Frontal cortex (tissue), 4 donors: ENCODE results near the gene PIP5K1B. TPM values are rescaled to one million over a fixed set of nuclear protein-coding genes. Genes with fewer than 3 reads are reported as not detected.

Experiments
- DNase-seq, 2 donors: peaks; one replicate each; pipeline ENCODE4 v3.0.0; 2012; ENCODE audit warnings: low spot score in 2 of 2
- FAIRE-seq: peaks from 2 replicates; lab custom pipeline; 2012; peaks lifted over from hg19 to GRCh38; lab: Jason Lieb, UNC
- total RNA-seq: library from RNA; depleted of rRNA; stranded (reverse); fragments of >200 nt; gene quantifications from one replicate; pipeline ENCODE4 v1.2.3, GENCODE V29; 2014
- donor health status: control.
- donor health status: control.
- donor health status: control.

The PIP5K1B gene
- total RNA-seq, 1 donor from 2014 or later, result 2.9 TPM

DNA sequence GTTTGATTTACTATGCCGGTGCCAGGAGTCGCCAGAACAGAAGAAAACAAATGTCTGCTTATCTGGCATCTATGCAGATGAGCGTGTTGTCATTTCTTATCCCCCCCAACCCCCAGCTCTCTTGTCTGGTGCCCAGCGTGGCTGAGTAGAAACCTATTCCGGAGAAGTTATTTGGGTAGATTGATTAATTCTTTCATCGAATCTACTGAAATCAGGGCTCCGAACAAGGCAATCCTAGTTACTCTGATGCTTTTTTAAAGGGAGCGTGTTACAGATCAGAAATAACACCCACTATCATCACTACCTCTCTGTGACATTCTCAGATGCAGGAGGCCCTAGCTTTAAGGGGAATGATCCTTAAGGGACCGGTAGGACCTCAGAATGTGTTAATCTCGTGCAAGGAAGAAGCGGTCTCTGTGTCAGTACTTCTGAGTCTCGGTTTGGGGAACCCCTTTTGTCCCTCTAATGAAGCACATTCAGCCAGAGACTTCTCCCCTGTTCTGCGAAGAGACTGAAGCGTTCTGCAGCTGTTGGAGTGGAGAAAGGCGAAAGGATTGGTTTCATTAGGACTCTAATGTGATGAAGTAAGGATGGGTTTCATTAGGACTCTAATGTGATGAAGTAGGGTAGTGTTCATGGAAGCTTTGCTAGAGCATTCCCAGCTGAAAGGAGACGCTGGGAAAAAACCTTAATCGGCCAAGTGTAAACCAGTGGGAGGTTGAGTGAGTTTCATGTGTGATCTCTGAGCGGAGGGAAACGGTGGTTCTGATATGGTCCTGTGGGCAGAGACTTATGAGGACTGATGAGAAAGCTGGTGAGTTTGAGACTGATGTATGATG, 1.5 kb downstream of the PIP5K1B start:
- DNase-seq (no peak), FAIRE-seq (no peak)

DNA sequence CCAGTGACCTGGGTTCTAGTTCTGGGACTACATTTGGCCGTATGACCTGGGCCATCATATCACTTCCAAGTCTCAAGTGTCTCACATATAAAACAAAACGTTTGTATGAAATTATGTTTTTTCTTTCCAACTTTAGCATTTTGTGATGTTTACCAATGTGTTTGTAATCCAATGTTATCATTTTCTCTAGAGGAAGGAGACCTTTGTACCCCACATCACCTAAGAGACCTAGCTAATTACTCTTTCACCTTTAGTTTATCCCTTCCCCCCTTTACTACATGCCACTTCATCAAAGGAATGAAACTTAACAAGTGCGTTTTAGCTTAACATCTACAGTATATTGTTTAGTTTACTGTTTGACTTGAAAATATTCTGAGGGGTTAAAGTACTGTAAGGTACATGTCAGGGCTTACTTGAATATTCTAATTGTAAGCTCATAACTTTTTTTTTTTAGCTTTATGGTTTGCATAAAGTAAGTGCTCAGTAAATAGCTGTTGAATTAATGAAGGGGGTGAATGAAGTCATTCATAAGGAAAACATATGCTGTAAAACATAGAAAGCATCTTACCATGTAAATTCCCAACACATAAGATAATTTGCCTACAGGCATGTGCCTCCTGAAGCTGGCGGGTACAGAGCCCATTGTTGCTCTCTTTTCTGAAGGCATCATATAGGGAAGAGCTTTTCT, 2.9 kb downstream of the PIP5K1B start:
- FAIRE-seq (no peak), DNase-seq (no peak)

DNA sequence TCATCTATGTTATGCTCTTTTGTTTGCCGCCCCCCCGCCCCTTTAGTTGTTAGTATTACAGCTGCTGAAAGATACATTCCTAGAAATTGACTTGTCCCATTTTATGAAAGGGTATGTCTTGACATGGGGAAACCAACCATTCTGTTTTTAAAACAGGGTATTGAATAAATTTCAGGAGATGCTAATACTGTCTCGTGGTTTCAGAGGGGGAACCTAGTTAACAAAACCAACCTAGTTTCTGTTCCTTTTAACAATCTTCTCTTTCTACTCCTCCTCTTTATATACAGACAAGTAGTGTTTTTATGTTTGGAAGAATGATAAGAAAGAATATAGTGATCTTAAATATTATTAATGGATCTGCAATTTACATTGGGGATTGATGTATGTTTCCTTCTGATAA, 3.5 kb downstream of the PIP5K1B start:
- DNase-seq (no peak), FAIRE-seq (no peak)

DNA sequence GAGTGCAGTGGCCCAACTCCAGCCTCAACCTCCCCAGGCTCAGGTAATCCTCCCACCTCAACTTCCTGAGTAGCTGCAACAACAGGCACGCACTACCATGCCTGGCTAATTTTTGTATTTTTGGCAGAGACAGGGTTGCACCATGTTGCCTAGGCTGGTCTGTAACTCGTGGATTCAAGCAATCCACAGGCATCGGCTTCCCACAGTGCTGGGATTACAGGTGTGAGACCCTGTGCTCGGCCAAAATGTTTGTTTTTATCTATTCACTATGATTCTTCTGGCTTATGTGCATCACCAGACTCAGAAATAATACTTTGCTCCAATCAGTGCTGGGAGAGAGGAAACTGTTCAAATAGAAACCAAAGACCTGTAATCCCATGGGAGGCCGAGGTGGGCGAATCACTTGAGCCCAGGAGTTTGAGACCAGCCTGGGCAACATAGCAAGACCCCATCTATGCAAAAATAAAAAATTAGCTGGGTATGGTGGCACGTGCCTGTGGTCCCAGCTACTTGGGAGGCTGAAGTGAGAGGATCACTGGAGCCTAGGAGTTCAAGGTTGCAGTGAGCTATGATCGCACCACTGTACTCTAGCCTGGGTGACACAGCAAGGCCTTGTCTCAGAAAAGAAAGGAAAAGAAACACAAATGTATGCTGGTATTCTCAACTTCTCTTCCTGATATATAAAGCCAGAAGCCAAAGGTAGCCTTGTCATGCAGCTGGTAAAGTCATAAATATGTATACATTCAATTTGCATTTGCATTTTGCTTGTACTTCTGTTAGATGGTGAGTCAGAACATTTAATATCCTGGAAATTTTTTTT, 4.5 kb downstream of the PIP5K1B start:
- DNase-seq, result no peak
- no peak for FAIRE-seq

DNA sequence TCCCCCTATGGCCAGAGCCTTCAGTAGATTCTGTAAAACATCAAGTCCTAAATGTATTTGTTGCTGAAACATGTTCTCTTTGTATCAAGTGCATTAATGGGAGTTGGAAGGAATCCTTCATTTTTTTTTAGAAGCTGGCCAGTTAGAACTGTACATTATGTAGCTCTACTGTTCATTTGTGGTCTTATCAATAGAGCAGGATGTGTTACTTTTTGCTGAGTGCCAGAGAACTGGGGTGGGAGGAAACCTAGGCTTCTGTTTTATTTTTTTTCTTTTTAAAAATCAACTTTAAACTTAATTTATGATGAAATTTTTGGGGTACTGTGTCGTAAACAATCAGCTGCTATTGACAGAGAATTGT, 5.1 kb downstream of the PIP5K1B start:
- FAIRE-seq (no peak), DNase-seq (no peak)

DNA sequence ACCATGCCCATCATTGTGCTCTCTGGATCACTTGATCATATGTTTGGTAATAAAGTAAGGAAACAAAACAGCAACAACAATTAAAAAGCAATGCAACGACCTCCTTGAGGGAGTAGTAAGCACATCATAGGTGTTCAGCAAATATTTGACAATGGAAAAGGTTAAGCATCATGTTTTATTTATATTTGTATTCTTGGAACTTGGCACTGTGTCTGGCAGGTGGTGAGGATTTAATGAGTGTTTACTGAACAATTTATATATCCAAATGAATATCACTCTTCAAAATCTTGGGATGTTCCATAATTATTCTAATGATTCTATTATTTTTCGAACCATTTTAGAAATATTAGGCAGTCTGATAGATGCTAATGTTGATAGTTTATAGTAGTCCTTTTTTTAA, 6.2 kb downstream of the PIP5K1B start:
- DNase-seq (no peak), FAIRE-seq (no peak)

DNA sequence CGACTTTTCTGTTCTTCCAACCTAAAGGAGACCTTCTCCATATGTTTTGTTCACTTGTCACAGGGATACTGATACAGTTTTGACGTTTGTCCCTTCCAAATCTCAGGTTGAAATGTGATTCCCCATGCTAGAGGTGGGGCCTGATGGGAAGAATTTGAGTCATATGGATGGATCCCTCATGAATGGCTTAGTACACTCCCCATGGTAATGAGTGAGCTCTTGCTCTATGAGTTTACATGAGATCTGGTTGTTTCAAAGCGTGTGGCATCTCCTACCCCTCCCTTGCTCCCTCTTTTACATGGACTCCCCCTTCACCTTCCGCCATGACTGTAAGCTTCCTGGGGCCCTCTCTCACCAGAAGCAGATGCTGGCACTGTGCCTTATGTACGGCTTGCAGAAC, 6.9 kb downstream of the PIP5K1B start:
- DNase-seq (no peak), FAIRE-seq (no peak)

DNA sequence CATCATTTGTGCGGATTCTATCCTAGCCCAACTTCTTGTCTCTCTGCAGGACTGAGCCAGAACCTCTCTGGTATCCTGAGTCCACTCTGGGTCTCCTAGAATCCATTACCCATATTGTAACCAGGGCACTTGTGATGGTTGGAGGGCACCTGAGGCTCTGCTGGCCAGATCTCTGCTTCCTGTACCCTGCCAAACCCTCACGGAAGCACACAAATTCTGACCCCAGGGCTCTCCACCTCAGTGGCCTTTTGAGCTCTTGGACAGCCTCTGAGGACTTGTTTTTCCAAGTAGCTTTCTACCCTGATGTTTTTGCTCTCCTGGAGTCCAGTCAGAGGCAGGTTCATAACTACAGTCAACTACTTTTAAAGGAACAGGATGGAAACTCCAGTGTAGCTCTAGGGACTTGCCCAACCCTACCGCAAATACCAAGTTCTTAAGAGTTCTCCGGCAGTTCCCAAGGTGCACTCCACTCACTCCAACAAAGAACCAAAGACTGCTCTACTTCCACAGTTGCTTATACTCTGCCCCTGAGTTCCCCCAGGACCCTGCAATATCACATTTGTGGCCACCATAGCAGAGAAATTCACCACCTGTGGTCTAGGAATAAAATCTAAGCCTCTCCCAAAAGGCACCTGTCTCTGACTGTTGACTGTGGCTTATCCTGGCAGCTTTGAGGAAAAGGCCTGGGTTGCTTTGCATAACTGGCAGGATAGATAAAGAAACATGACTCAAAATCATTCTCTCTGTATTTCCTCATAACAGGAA, 9.6 kb downstream of the PIP5K1B start:
- FAIRE-seq, result no peak
- no peak for DNase-seq

DNA sequence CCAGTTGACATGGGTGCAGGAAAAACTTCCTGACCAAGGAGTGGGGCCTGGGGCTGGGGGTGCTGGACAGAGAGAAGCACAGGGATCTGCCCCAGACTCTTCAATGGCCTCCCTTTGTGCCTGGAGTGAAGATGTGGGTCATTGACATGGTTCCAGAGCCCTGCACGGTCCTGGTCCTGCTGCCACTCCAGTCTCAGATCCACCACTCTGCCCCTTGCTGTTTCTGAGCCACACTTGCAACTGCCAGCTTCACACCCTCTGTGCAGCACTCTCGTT, 10.1 kb downstream of the PIP5K1B start:
- no peak for DNase-seq
- no peak for FAIRE-seq

DNA sequence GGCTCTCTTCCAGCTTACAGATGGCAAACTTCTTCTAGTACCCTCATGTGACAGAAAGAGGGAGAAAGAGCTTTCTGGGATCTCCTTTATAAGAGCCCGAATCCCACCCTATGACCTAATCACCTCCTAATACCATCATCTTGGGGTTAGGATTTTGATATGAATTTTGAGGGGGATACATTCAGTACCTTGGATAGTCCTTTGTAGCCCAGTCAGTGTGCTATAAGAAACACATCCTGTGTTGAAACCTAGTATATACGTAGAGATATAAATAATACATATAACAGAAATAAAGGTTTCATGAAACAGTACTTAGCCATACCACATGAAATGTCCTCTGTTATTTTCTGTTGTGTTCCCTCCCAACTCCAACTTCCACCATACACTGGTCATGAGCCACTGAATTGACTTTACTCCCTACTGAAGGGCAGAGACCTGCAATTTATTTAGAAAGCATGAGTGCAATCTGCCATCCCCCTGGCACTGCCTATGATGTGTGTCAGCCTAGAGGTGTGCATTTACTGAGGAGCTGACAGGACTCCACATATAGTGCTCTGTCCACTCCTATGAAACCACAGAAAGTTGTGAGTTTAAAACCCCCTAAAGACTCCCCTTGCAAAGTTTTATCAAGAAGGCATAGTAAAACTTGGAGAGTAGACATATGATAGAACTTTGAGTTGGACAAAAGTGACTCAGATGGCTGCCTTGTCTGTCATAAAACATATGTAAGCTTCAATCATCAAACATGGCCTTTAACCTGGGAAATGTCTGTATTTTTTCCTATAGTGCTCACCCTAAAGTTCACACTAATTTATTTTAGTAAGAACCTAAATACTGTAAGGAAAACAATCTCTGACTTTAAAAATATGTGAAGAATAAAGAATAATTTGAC, 12.8 kb downstream of the PIP5K1B start:
- DNase-seq, result no peak
- FAIRE-seq, result no peak

DNA sequence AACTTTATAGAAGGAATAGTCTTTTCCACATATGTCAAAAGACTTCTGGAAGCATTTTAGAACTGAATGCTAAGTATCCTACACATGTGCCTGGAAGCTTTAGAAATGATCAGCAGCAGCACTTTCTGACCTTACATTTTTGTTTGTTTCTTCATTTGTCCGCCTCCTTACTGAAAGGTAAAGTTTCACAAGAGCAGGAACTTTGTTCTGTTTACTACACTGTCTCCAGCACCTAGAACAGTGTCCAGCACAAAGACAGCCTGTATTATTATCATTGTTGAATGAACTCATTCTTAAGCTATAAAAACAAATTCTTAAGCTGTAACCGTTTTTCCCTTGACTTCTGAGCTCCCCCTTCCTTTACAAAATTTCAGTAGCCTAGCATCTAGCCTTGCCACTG, 14.8 kb downstream of the PIP5K1B start:
- no peak for FAIRE-seq
- DNase-seq, result no peak

DNA sequence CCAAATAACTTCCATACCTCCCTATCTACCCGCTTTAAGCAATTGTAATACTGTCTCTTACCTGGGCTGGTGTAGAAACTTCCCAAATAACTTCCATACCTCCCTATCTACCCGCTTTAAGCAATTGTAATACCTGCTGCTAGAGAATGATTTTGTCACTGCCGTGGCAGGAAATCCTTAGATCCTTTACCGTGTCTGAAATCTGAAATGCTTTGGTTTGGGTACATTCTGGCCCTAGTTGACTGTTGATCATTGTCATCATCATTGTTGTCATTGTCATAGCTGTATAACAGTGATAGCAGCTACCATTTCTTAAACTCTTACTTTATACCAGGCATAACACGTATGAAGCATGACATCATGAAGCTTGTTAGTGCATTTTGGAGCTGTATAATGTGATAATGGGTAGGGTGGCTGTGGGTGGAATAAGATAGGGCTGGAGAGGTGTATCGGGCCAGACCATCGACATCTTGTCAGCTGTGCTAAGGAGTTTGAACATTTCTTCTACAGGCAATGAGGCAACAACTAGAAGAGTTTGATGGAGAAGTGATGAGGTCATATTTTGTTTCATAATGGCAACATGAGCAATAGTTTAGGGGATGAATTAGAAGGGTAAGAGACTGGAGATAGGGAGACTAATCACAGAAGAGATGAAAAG, 15.7 kb downstream of the PIP5K1B start:
- no peak for DNase-seq
- FAIRE-seq, result no peak

DNA sequence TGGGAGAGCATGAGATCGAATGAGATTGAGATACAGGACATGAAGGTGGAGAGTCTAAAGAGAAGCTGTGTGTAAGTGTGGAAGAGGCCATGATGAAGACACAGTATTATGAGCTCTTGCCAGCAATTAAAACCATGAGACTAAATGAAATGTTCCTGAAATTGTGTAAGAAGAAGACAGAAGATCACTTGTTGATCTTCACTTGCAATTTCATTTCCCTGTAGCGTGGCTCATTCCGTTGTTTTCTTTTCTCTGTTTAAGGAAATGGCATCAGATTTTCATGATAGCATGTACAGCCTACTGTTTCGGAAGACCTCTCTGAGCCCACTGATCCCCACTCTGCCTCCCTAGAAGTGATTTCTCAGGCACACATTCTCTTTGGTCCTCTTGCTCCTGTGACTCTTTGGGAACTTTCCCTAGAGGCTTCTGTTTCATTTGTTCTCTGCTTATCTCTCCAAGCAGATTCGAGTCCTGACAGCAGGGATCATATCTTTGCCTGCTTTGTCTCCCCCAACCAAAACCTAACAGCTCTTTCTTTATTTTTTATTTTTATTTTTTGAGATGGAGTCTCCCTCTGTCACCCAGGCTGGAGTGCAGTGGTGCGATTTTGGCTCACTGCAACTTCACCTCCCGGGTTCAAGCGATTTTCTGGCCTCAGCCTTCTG, 16.8 kb downstream of the PIP5K1B start:
- FAIRE-seq, result no peak

DNA sequence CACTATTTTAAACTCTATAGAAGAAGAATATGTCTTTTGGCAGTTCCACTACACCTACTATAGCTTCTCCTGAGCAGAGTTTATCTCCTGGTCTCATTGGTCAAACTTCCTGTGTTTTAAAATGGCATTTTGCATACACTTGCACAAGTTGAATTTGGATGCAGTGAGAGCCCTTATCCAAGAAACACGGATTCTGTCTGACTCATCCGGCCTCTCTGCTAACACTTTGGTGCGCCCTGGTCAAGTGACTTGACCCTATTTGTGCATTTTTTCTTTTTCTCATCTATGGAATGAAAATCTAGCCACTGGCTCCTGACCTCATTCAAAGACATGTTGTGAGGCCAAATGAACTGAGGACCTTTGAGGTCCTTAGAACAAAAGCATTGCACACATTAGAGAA, 20.0 kb downstream of the PIP5K1B start:
- FAIRE-seq (no peak), DNase-seq (no peak)

More for the DNA sequence above, 16.8 kb downstream of the PIP5K1B start:
- DNase-seq, result no peak

DNA sequence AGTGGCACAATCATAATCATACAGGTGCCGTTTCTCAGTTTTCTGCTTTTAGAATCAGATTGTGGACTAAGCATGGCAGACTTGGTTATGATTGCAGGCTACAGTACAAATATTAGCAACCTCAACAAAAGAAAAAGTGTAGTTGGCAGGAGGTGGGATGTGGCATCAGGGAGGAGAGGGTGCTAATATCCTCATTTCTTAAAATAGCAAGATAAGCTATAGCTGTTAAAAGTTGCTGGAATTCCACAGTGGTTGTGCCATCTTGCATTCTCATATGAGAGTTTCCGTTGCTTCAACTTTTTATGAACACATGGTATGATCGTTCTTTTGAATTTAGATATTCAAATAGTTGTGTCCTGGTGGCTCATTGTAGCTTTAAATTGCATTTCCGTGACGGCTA, 21.4 kb downstream of the PIP5K1B start:
- DNase-seq (no peak), FAIRE-seq (no peak)

DNA sequence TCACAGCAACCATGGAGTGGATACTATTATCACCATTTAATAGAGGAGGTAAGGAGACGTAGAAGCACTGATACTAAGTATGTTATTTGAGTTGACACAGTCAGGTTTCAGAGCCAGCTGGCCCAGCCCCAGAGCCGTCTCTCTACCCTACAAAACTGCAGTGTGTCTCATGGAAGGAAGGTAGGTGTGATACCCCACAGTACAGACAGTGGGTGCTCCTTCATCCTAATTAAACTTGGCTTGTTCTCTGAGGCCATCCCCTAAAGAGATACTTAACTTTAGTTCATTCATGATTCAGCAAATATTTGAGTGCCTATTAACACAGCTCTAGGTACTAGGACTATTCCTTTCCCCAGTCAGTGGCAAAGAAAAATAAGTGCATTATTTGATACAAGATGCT, 22.6 kb downstream of the PIP5K1B start:
- DNase-seq (no peak), FAIRE-seq (no peak)

DNA sequence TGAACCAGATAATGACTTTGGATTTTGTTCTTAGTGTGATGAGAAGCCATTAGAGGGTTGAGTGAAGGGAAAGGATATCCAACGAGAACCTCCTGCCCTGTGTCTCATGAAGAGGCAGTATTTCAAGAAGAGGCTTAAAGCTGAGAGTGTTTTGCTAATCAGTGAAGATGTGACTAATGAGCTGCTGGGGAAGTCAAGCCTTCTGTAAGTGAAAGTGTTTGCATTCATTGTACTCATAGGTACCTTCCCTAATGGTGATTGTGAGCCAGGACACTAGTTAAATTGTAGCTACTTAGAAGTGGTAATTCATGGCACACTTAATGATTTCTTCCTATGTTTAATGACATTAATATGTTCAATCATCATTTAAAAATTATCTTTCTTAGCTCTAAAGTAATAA, 23.7 kb downstream of the PIP5K1B start:
- FAIRE-seq, result no peak
- no peak for DNase-seq

DNA sequence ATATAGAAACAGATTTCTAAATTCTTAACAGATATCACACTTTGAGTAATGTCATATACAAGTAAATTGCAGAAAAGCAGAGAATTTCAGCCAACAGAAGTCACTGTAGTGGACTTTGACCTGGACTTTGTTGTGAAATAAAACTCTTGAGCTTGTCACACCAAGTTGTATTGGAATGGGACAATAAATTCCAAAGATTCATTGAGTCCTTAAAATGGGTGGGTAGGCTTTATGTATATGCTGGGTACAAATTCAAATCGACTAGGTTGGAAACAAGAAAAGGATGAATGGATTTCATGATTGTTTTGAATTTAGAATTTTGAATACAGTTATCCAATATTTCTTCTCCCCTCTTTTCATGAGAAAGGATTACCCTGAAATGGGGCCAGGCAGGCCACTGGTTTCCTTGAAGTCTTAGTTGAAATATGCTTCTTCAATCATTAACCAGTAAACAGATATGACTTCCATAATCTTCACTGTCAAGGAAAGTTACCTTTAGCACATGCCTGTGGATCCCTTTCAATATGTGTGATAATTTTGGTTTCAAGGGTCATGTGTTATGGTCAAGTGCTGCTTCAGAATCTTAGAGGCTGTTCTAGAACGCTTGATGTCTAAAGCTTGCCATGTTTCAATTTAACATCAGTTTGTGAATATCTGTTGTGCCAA, 25.7 kb downstream of the PIP5K1B start:
- FAIRE-seq (no peak), DNase-seq (no peak)
